Prostate gland (tissue), 2 donors: ENCODE measurements around the gene GPX6. TPM values are rescaled to one million over a fixed set of nuclear protein-coding genes. Genes with fewer than 3 reads are reported as not detected.
"Not testable (repeated sequence)": the region's sequence is repeated elsewhere in the genome, so short reads cannot be mapped to it uniquely, and the experiment has no call there.

Source experiments
- DNase-seq: peaks from one replicate; pipeline ENCODE4 v3.0.0-alpha.2; 2019; ENCODE audit warnings: low spot score
- H3K27ac ChIP-seq, 2 donors: fragments of 200-600 bp; sonication (generic); 2 replicates each; pipeline ENCODE4 v1.5.1; 2017 to 2019
- H3K27me3 ChIP-seq: fragments of 200-600 bp; sonication (generic); replicated peaks from 2 replicates; pipeline ENCODE4 v1.5.1; 2019; ENCODE audit not compliant: insufficient read depth
- H3K36me3 ChIP-seq, 2 donors: fragments of 200-600 bp; sonication (generic); 1 replicate in 1 of 2; 2 replicates in 1 of 2; pipeline versions ENCODE4 v1.5.1 to v1.8.1; 2017 to 2019
- H3K4me1 ChIP-seq: fragments of 200-600 bp; sonication (generic); replicated peaks from 2 replicates; pipeline ENCODE4 v1.5.1; 2019
- H3K4me3 ChIP-seq, 2 donors: fragments of 200-600 bp; sonication (generic); 2 replicates each; pipeline ENCODE4 v1.5.1; 2017 to 2019
- H3K9me3 ChIP-seq: fragments of 200-600 bp; sonication (generic); 2 replicates; pipeline ENCODE4 v1.5.1; 2017
- CTCF ChIP-seq, 4 experiments: fragments of 200-600 bp in 2 of 4; fragments of 450-650 bp in 2 of 4; sonication (generic) in 2 of 4; IDR thresholded peaks; 1 replicate in 3 of 4; 2 replicates in 1 of 4; pipeline ENCODE4 v1.5.1; 2016 to 2019; ENCODE audit warnings: antibody characterized with exemption in 4 of 4, mild to moderate bottlenecking in 2 of 4, moderate library complexity in 2 of 4
- POLR2A ChIP-seq: fragments of 450-650 bp; IDR thresholded peaks from one replicate; pipeline ENCODE4 v1.6.1; 2016; ENCODE audit warnings: antibody characterized with exemption, mild to moderate bottlenecking
- POLR2AphosphoS5 ChIP-seq: sonication (generic); formaldehyde crosslinking; IDR thresholded peaks from one replicate; pipeline ENCODE4 v1.6.1; 2017; ENCODE audit warnings: antibody characterized with exemption
- WGBS: methylation state at CpG from one replicate; pipeline ENCODE4 v1.1.5; 2018; 5-methylcytosine and 5-hydroxymethylcytosine counted together
- intact Hi-C: fragments of 100-400 bp; cut with DNase I; formaldehyde crosslinking; loops from one replicate; pipeline ENCODE4 v1.14.2; 2022
- total RNA-seq, 2 donors: library from RNA; depleted of rRNA; stranded (reverse); fragments of >200 nt; gene quantifications; one replicate each; pipeline ENCODE4 v1.1.0, GENCODE V29; 2016

GPX6 gene
- total RNA-seq, 2 donors from 2014 or later, result 0.40 TPM; not detected in 1

GRCh38 chr6:28525496-28526039 is 10.0 kb upstream of the GPX6 start, which contains the start of gene GPX5:
TSS of gene GPX5 (plus strand) at chr6:28525881. CDS start at chr6:28526014, 133 bp downstream.
- no peaks in the 10 kb centered on the region for H3K27me3 ChIP-seq
- intact Hi-C loops, result no loop called here
- WGBS, result 68% methylated on average over 10 of the region's 10 CpGs
- no peaks in the 10 kb centered on the region for H3K4me1 ChIP-seq
- no peak within 1 kb of the TSS for H3K27ac ChIP-seq
- H3K4me3 ChIP-seq, result no peak within 1 kb of the TSS
- DNase-seq, result no peak
- H3K9me3 ChIP-seq, result no peaks in the 10 kb centered on the region
- no peak for TF ChIP-seq CTCF (IDR thresholded peaks at IDR 0.05)
- no peak for TF ChIP-seq POLR2AphosphoS5
- TF ChIP-seq POLR2A, result no peak
- no peaks in the 10 kb centered on the region for H3K36me3 ChIP-seq

- 24% methylated on average over 3 of the region's 3 CpGs for WGBS
- no peak for DNase-seq
- no peaks in the 10 kb centered on the region for H3K36me3 ChIP-seq
- no peak for TF ChIP-seq POLR2A
- no peak for TF ChIP-seq POLR2AphosphoS5
- no peak for TF ChIP-seq CTCF (IDR thresholded peaks at IDR 0.05)
- no peaks in the 10 kb centered on the region for H3K9me3 ChIP-seq
- intact Hi-C loops, result no loop called here
- H3K4me3 ChIP-seq, result no peak overlapping the region
- no peak overlapping the region for H3K27ac ChIP-seq
- H3K4me1 ChIP-seq, result no peaks in the 10 kb centered on the region
- H3K27me3 ChIP-seq, result no peaks in the 10 kb centered on the region
Observed at GRCh38 chr6:28523241-28523622, 7.6 kb upstream of the GPX6 start.

GRCh38 chr6:28522594-28523240 is 7.1 kb upstream of the GPX6 start:
- no peaks in the 10 kb centered on the region for H3K4me1 ChIP-seq
- H3K36me3 ChIP-seq, result no peaks in the 10 kb centered on the region
- H3K27me3 ChIP-seq, result no peaks in the 10 kb centered on the region
- DNase-seq, result no peak
- H3K4me3 ChIP-seq, result no peak overlapping the region
- H3K27ac ChIP-seq, result no peak overlapping the region
- intact Hi-C loops, result no loop called here
- no peaks in the 10 kb centered on the region for H3K9me3 ChIP-seq
- TF ChIP-seq POLR2AphosphoS5, result no peak

GRCh38 chr6:28517964-28518363 is 2.4 kb upstream of the GPX6 start:
- intact Hi-C loops, result no loop called here
- no peaks in the 10 kb centered on the region for H3K27me3 ChIP-seq
- 86% methylated on average over 2 of the region's 2 CpGs for WGBS
- no peak for DNase-seq
- H3K36me3 ChIP-seq, result no peaks in the 10 kb centered on the region
- H3K4me1 ChIP-seq, result no peaks in the 10 kb centered on the region
- H3K4me3 ChIP-seq, result no peak overlapping the region
- TF ChIP-seq POLR2A (no peak), POLR2AphosphoS5 (no peak), CTCF (IDR thresholded peaks at IDR 0.05) (no peak)
- no peak overlapping the region for H3K27ac ChIP-seq
- H3K9me3 ChIP-seq, result no peaks in the 10 kb centered on the region

GRCh38 chr6:28512387-28512786 is 3.2 kb downstream of the GPX6 start:
- intact Hi-C loops, result not testable (repeated sequence)
- 95% methylated on average over 8 of the region's 8 CpGs for WGBS

More at GRCh38 chr6:28512387-28512786, 3.2 kb downstream of the GPX6 start:
- not testable (repeated sequence) for H3K4me3 ChIP-seq, H3K27ac ChIP-seq, H3K36me3 ChIP-seq, DNase-seq, H3K27me3 ChIP-seq, H3K9me3 ChIP-seq, H3K4me1 ChIP-seq
